GM12891 (cell line): ENCODE results near the gene ALK.

Experiments
- POLR2A ChIP-seq: IDR thresholded peaks from 2 replicates; pipeline ENCODE4 v1.6.1; 2011; ENCODE audit warnings: low read depth, low read length, control low read depth
- POLR2AphosphoS5 ChIP-seq: IDR thresholded peaks from 2 replicates; pipeline ENCODE4 v1.6.1; 2011; ENCODE audit warnings: low read depth, low read length, control low read depth

DNA sequence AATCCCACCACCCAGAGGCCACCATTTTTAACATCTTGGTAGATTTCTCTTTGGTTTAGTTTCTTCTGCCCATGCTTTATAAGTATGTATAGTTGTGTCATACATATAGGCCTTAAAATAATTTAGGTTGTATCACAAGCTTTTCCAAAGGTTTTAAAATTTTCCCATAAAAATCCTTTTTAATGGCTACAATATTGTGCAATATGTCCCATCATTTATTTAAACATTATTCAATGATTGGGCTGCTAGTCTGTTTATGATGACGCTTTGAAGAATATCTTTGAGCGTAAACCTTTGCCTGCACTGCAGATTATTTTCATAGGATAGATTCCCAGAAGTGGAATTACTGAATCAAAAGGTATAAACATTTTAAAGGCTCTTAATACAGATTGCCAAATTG is 588.8 kb downstream of the ALK start:
- TF ChIP-seq POLR2A, result no peak
- TF ChIP-seq POLR2AphosphoS5, result no peak
